ENCODE data around the gene OR8D1.

The OR8D1 gene

DNA sequence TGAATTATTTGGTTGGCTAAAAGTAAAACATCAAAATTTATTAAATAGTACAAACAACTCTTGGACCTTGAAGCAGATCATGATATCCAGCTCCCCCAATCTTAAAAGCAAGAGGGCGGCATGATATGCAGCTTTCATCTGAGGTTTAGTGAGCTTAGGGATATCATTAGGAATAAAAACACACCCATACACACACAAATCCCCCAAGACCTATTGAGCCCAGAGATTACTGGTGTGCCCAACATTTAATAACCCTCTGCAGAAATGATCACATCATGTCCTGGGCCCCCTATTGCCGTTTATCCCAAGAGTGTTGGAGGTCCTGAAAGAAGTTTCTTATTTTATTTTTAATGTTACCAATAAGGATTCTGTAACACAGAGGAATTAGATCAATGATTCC, at the start of gene OR8D1:
TSS of gene OR8D1 (minus strand) at position 101 of the 400 bp plus-strand sequence. CDS start 3,183 bp downstream, outside the sequence.
- DNase-seq: no peak

DNA sequence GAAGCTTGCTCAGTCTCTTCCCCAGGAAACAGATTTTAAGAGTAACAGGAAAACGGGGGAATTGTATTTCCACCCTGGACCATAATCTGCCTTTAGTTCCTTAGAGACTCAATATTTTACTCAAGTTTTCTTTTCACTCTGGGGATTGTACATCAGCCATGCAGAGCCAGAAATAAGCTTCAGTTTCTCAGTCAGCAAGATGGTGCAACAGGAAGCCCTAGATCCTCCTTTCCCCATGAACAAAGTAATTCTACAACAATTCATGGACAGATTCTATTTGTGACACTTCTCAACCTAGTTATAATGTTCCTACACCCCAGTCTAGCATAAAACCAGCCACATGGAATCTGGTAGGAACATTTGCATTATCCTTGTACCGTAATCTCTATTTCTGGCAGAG, 45.8 kb upstream of the OR8D1 start:
- no peak for DNase-seq

DNA sequence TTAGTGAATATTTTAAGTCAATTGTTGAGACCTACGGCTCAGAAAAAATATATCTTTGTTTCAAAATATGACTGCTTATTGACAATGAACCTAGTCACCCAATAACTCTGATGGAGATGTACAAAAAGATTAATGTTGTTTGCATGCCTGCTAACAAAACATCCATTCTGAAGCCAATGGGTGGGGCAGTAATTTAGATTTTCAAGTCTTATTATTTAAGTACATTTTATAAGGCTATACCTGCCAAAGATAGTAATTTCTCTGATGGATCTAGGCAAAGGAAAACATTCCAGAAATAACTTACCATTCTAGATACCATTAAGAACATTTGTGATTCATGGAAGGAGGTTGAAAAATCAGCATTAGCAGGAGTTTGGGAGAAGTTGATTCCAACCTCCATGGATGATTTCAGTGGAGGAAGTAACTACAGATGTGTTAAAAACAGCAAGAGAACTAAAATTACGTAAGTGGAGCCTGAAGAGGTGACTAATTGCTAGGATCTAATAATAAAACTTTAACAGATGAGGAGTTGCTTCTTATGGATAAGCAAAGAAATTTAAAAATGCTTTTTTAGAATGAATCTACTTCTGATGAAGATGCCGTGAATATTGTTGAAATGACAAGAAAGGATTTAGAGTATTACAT, 32.7 kb upstream of the OR8D1 start:
- no peak for DNase-seq

DNA sequence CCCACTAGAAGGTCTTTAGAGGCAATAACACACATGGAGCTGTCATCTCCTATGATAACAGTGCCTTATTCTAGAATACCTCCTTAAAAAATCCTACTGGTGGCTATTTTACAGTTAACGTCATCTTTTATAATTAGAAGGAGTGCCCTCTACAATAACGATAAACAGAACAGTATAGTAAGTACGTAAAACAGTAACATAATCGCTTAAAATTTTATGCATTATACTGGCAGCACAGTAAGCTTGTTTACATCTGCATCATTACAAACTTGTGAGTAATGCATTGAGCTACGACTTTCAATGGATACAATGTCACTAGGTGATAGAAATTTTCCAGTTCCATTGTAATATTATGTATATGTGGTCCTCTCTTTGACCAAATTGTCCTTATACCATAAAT, 30.6 kb upstream of the OR8D1 start:
- DNase-seq: no peak

DNA sequence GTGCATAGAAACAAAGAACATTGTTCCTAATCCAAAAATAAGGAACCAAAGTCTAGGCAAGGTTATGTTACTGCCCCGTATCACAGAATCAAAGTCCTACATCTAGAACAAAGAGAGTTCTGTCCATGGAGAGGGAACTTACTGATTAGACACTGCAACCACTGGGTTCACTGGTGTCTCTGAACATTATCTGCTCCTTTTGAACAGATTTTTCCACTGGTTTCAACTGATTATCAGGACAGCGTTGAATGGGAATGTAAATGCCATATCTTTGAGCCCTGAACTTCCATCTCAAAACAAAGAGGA, 26.3 kb upstream of the OR8D1 start:
- no peak for DNase-seq

DNA sequence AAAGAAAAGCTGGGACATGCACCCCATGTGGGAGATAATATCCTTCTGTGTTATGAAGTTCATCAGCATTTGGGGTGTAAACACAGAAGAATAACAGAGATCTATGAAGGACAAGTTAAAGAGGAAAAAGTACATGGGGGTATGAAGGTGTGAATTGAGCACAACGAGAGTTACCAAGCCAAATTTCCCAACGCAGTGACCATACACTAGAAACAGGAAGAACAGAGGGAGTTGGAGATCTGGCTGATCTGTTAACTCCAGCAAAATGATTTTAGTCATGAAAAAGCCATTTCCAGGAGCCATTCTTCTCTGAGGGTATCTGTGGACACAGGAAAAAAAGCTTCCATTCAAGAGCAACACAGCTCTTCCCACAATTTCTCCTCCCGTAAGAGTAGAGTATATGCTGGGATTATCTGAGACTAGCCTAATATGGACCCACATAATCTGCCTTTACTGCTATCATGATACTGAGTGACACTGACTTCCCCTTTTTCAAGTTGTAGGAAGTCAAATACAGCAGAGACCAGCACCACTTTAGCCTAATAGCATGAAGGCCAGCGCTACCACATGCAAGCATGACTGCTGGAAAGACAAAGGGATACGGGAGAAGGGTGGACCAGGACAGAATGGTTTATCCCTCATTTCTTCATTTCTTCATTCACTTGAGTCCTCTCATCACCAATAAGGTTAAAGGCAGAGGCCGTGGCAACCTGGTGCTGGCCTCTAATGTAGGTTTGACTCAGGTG, 25.8 kb upstream of the OR8D1 start:
- no peak for DNase-seq

DNA sequence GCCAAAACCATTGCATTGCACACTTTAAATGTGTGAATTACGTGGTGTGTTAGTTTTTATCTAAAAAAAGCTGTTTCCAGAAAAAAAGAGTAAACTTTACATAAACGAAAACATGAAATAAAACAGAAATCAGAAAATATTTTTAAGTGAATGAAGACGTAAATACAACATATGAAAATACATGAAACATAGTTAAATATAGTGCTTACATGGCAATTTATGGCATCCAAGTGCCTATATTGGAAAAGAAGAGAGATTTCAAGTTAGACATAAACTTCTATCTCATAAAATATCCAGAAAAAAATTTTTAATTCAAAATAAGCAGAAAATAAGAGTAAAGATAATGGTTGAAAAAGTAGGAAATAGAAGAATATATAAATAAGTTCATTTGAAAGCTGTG, 18.1 kb upstream of the OR8D1 start:
- DNase-seq: no peak

DNA sequence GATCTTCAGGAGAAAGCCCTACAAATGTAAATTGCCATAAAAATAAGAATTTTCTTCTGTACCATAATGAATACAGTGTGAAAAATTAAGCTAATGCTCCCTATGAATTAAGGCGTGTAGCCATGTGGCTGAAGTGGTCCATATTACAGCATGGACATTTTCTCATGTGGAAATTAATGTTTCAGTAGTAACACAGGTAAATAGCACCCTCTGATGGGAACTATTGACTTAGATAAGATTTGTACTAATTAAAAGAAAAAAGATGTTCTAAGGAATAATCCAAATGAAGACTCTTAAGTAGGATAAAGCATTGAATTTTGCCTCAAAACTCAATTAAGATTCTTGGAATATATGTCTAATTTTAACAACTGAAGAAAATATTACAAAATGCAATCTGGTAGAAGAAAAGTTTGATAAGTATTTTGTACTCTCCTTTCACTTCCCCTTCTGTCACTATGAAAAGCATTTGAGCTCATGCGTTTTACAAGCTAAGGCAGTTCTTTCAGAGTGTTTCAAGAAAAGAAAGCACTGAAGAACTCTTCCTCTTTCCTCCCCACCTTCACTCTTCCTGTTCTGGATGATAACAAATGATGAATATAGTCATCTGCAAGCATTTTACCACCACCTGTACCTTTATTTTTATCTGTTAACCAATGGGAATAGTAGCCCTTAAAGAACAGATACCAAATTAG, 16.2 kb upstream of the OR8D1 start:
- no peak for DNase-seq

DNA sequence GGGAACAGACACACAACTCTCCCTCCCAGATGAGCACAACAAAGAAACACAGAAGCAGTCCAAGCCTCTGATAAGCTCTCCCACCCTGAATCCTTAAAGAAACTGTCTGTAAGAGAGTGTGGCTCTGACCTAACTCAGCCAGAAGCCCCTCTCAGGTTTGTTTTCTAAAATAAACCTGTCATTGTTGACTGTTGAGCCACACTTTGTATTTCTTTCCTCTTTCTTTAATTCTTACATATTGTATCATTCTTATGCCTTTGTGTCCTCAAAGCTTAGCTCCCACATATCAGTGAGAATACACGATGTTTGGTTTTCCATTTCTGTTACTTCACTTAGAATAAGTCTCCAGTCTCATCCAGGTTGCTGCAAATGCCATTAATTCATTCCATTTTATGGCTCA, 14.0 kb upstream of the OR8D1 start:
- no peak for DNase-seq

DNA sequence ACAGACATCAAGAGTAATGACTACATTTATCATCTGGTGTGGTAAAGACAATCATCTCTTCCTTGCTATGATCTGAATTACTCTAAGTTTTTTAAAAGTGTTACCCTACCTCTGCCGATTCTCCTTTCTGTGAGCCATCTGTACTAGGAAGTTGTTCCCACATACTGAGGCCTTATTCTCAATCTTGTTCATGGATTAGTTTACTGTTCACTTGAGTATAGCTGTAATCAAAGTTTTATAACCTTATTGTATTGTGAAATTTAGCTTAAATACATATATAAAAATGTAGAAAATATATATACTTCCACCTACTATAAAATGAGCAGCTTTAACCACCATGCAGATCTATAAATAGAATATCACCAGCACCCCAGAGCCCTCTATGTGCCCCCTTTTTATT, 8.6 kb upstream of the OR8D1 start:
- no peak for DNase-seq

DNA sequence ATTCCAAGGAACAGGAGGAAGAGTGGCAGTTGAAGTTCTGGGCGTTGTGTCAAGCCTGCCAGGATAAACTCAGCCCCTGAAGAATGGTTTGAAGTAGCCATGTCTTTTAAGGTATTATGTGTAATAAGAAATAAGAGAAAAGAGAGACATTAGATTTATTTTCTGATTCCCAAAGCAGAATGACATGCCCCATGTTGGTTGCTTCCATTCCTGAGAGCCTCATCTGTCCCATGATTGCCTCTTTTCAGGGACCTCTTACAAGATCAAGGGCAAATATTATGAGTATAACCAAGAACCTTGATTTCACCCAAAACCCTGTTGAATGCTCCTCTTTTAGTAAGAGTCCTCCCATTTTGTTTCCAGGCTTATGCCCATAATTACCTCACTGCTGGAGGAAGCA, 6.3 kb upstream of the OR8D1 start, which contains the start of gene OR8D2:
TSS of gene OR8D2 (minus strand) at position 101 of the 400 bp plus-strand sequence. CDS start at position 101, 0 bp downstream.
- no peak for DNase-seq

DNA sequence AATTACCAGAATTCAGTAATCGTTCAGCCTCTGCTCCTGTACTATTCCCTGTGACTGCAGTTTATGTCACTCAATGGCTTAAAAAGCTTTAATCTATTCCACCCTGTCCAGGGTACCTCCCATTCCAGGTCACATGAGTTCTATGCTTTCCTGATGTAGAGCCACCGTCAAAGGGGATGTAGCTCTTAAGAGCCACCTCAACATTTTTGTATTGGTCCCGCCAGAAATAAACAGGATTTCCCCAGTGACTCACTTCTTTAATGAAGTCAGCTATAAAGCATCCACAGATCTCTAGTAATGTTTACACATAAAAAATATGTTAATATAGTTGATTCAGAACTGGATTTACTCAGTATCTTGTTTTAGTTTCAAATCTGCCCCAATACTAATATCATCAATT, 1.3 kb upstream of the OR8D1 start:
- DNase-seq: no peak

DNA sequence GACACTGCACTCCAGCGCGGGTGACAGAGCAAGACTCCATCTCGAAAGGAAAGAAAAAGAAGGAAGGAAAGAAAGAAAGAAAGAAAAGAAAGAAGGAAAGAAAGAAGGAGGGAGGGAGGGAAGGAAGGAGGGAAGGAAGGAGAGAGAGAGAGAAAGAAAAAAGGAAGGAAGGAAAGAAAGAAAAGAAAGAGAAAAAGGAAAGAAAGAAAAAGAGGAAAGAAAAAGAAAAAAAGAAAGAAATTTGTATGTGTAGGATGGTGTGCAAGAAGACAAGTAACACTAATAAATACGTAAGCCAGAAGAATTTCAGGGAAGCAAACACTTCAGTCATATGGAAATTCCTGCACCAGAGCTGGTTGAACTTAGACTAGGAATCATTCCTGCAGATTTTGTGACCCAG, 618 bp downstream of the OR8D1 start:
- DNase-seq: no peak

DNA sequence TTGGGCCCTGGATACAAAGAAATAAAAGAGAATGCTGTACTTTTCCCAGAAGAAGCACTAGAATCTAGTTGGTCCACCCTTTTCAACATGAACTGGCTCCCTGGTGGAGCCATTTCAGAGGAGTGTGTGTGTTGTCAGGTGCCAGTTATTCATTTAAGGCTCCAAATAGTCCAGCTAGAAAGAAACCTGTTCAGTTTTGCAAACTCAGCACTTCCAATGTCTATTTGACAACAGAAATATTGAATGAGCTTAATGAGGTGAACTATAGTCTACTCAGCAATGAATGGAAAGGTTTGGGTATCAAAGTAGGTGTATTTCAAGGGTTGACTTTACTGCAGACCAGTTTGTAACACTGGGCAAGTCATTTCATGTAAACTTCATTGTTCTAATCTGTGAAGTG, 2.1 kb downstream of the OR8D1 start:
- DNase-seq: no peak

DNA sequence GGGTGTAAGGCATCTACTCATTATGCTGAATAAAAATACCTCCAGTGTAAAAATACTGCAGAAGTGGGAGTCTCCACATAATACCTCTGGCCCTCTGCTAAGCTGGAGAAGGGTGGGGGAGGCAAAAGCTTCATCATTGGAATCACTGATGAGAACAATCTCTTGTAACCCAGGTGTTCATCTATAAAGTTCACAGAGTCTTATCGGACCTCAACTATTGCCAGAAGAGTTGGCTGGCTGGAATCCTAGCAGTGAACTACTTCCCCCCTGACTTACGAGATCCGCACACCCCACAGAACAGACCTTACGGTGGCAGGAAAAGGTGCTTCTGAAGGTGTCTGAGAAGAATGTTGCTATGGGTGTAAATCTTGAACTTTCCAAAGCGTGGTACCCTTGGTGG, 2.5 kb downstream of the OR8D1 start:
- no peak for DNase-seq

DNA sequence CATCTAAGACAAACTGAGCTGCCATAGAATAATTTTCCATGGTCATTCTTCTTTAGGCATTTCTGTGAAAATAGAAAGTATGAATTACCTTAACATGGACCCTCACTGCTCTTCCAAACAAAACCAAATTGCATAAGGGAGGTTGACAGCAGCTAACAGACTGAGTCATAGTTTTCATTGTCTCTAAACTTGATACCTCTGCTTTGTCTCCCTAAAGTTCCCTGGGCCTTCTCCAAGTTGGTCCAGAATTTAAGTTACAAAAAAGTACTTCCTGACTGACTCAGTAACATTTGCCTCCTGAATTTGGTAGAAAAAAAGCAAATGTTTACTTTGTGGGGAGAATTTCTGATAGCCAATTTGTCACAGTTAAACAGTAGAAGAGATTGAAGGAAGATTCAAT, 3.0 kb downstream of the OR8D1 start:
- DNase-seq: no peak

DNA sequence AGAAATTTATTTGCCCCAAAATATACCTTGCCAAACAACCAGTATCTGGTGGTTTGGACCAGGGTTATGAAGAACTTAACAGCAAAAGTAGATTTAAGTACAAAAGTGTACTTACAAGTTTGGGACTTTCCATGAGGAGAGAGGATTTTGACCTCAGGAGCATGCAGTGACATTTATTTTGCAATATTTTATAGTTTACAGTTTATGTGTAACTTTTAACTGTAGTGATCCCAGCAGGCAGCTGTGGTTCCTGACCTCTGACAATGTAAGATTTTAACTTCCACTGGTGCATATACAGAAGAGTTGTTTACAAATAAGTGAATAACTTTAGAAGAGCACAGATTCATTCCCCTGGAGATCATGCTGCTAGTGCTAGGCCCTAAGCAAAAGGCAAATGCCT, 6.7 kb downstream of the OR8D1 start:
- DNase-seq: no peak

DNA sequence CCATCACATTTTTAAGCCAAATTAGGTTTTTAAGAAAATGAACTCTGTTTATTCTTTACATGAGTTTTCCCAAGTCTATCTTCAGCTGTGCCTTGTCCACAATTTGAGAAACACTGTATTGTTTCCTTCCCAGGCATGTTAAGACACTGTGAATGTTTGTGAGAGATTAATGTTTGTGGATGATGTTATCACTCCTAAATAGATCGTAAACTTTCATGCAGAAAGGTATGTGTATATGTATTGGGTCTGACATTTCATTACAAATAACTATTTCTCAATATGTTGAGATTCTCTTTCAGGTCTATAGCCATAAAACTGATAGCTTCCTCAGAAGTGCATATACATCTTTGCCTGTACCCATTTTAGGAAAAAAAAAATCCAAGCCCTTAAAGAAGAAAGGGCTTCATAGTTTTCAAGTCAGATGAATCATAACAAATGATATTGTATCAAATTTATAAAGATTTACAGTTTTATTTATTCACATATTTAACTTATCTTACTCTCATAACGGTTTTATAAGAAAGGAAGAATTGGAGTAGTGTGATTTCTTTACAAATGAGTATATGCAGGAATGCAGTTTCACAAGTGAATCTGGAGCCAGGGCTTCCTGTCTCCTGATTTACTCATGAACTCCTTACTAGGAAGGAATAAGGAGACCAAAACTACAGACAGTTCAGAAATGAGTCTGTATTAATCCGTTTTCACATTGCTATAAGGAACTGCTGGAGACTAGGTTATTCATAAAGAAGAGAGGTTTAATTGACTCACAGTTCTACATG, 11.2 kb downstream of the OR8D1 start:
- DNase-seq: no peak

DNA sequence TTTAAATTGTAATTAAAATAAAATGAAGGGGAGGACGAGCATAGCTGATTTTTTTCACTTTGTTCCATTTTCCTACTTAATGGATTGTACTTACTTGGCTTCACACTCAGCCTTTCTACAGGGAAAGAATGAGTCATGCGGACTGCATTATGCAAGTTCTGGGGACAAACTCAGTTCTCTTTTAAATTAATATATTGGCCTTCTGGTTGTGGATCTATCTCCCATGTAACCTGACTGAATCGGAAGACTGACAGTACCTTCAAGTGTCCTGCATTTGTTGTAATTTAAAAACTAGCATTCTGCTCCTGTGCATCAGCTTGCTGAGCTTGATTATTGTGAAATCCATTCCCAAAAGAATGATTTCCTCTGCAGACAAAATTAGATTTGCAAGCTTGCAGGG, 12.2 kb downstream of the OR8D1 start:
- DNase-seq: no peak

DNA sequence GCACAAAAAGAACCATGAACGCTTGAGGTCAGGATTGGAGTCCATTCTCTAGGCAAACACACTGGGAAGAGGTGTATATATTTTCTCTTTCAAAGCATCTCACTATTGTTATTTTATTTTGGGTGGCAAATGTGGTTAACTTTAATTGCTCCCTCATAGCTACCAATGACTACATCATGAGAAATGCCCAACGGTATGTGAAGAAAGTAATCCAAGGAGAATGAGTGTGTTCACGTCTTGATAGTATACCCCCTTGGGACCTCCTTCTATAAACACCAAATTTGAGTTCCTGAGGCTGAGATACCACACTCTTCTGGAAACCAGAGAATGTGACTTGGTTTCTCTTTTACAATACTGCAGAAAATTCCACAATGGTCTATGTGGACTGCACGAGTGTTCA, 15.8 kb downstream of the OR8D1 start:
- no peak for DNase-seq

DNA sequence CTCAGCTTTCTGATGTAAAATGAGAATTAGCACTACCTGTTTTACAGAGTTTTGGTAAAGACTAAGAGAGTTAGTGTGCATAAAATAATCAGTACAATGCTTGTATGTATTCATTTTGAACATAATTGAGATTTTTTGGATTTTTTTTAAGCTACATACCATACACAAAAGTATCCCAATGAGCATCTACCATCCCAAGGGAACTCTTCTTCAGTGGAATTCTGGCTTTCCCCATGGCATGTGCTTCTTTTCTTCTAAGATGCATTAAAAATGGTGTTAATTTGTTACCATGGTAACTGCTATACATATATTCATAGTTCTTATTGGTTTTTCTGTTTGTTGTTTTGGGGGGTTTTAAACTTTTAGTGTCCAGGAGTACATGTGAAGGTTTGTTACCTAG, 17.7 kb downstream of the OR8D1 start:
- DNase-seq: no peak

DNA sequence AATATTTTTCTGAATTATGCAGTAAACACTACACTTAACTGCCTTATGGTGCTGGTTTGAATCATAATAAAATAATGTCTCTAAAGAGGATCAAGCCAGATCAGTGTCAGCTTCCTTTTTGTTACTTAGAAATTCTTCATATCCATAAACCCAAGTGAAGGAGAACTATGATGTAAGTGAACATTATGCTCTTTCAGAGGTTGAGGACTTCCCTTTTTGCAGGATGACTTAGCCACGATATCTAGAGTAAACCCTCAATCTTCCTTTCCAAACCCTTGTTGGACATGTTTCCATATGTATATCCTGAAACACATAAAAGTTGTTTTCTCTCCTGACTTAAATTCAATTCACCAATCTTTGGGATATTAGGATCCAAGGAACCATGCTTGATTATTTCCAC, 19.1 kb downstream of the OR8D1 start:
- DNase-seq: no peak

DNA sequence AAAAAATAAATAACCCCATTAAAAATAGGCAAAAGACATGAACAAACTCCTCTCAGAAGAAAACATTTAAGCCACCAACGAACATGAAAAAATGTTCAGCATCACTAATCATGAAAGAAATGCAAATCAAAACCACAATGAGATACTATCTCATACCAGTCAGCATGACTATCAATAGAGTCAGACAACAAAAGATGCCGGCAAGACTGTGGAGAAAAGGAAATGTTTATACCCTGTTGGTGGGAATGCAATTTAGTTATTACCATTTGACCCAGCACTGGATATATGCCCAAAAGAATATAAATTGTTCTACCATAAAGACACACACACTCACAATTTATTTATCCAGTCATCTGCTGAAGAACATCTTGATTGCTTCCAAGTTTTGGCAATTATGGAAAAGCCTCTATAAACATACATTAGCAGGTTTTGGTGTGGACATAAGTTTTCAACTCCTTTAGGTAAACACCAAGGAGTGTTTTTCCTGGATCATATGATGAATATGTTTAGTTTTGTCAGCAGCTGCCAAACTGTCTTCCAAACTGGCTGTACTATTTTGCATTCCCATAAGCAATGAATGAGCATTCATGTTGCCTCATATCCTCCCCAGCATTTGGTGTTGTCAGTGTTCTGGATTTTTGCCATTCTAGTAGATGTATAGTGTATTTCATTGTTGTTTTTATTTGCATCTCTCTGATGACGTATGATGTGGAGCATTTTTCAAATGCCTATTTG, 28.0 kb downstream of the OR8D1 start:
- DNase-seq: no peak

Measured in activated CD4-positive, alpha-beta T cell treated with anti-CD3 and anti-CD28 coated beads, Interleukin-2, amount 50 U/mL, for 16 hours (primary cell).